NCI-H2107 treated with DMSO at 0.1 percent for 48 hours (cell line): Measurements from ENCODE around the gene NELL2.

ENCODE experiments used
- DNase-seq: peaks from one replicate; lab custom pipeline; 2025; ENCODE audit not compliant: unreplicated experiment; lab: John Stamatoyannopoulos, UW

Gene NELL2

GRCh38 chr12:44546060-44546459, 330.1 kb downstream of the NELL2 start:
- no peak for DNase-seq

GRCh38 chr12:44544018-44544417, 332.1 kb downstream of the NELL2 start:
- DNase-seq: no peak

- no peak for DNase-seq
These were observed 333.4 kb downstream of the NELL2 start for GRCh38 chr12:44542716-44543115.

GRCh38 chr12:44537354-44537753, 338.8 kb downstream of the NELL2 start:
- DNase-seq: no peak

GRCh38 chr12:44532940-44533339, 343.2 kb downstream of the NELL2 start:
- DNase-seq: no peak

GRCh38 chr12:44531320-44531971, 344.7 kb downstream of the NELL2 start:
- DNase-seq: no peak

- no peak for DNase-seq
These were observed 349.4 kb downstream of the NELL2 start for GRCh38 chr12:44526655-44527182.

GRCh38 chr12:44525806-44526654, 350.1 kb downstream of the NELL2 start:
- no peak for DNase-seq

- DNase-seq: no peak
These were observed 352.3 kb downstream of the NELL2 start for GRCh38 chr12:44523828-44524227.

GRCh38 chr12:44521702-44522101, 354.4 kb downstream of the NELL2 start:
- DNase-seq: no peak

GRCh38 chr12:44519931-44520330, 356.2 kb downstream of the NELL2 start:
- no peak for DNase-seq

- no peak for DNase-seq
These were observed 364.8 kb downstream of the NELL2 start for GRCh38 chr12:44511289-44511688.

- DNase-seq: no peak
These were observed 365.6 kb downstream of the NELL2 start for GRCh38 chr12:44510510-44510909.

- no peak for DNase-seq
These were observed 366.0 kb downstream of the NELL2 start for GRCh38 chr12:44510076-44510475.

- no peak for DNase-seq
These were observed 366.6 kb downstream of the NELL2 start for GRCh38 chr12:44509471-44509870.

GRCh38 chr12:44507461-44507860, 368.7 kb downstream of the NELL2 start:
- DNase-seq: no peak

- DNase-seq: no peak
These were observed 371.3 kb downstream of the NELL2 start for GRCh38 chr12:44504799-44505198.

GRCh38 chr12:44503329-44503728, 372.8 kb downstream of the NELL2 start:
- no peak for DNase-seq

- DNase-seq: no peak
These were observed 373.4 kb downstream of the NELL2 start for GRCh38 chr12:44502681-44503080.

- DNase-seq: no peak
These were observed 375.7 kb downstream of the NELL2 start for GRCh38 chr12:44500423-44500822.

GRCh38 chr12:44497044-44497443, 379.1 kb downstream of the NELL2 start:
- DNase-seq: no peak

- no peak for DNase-seq
These were observed 385.9 kb downstream of the NELL2 start for GRCh38 chr12:44490181-44490580.
